ENCODE measurements around the gene ZNF892.
A peak's percentile ranks its signal among the peaks of the same experiment; 100 is the strongest.

ZNF892 gene

GRCh38 chr2:95166065-95166763, 41.1 kb upstream of the ZNF892 start:
- peak overlapping the region; percentile 94 for H2AFZ ChIP-seq (ENCODE audit: low read length)
- no peaks in the 10 kb centered on the region for H4K20me1 ChIP-seq (ENCODE audit: insufficient read depth, low read length, poor library complexity, severe bottlenecking)
- no peaks in the 10 kb centered on the region for H3K27me3 ChIP-seq (ENCODE audit: insufficient read depth, low read length, poor library complexity, severe bottlenecking)
- H3K4me2 ChIP-seq (ENCODE audit: low read depth, low read length, poor library complexity, severe bottlenecking) = peak overlapping the region; percentile 99
- no peaks in the 10 kb centered on the region for H3F3A ChIP-seq (ENCODE audit: low read depth)
- peak overlapping the region; percentile 91 for H3K4me3 ChIP-seq (ENCODE audit: low read length, poor library complexity, severe bottlenecking)
- H3K79me2 ChIP-seq (ENCODE audit: insufficient read depth, low read length) = peaks cover 28% of the 10 kb centered on the region; the same call in 1 of the 2 replicates
- peaks cover 23% of the 10 kb centered on the region for H3K4me1 ChIP-seq (ENCODE audit: insufficient read depth, low read length, poor library complexity, severe bottlenecking)
- H3K36me3 ChIP-seq (ENCODE audit: insufficient read depth, low read length) = no peaks in the 10 kb centered on the region
- H3K9me3 ChIP-seq (ENCODE audit: insufficient read depth, low read depth, low read length) = no peaks in the 10 kb centered on the region
- TF ChIP-seq EZH2phosphoT487 (IDR thresholded peaks at IDR 0.05; ENCODE audit: borderline replicate concordance) (no peak), CTCF (conservative IDR thresholded peaks at IDR 0.05; ENCODE audit: low read length) (no peak)
- H3K9ac ChIP-seq (ENCODE audit: low read depth, low read length, poor library complexity, severe bottlenecking) = peak overlapping the region; percentile 89
- H3K9me2 ChIP-seq (replicated peaks; ENCODE audit: low read depth, low read length) = no peaks in the 10 kb centered on the region

- H3K9ac ChIP-seq (ENCODE audit: low read depth, low read length, poor library complexity, severe bottlenecking) = no peak overlapping the region
- H3K4me2 ChIP-seq (ENCODE audit: low read depth, low read length, poor library complexity, severe bottlenecking) = no peak overlapping the region
- no peak overlapping the region for H3K4me3 ChIP-seq (ENCODE audit: low read length, poor library complexity, severe bottlenecking)
- no peaks in the 10 kb centered on the region for H3K36me3 ChIP-seq (ENCODE audit: insufficient read depth, low read length)
- no peak for TF ChIP-seq EZH2phosphoT487 (IDR thresholded peaks at IDR 0.05; ENCODE audit: borderline replicate concordance)
- no peak for TF ChIP-seq CTCF (conservative IDR thresholded peaks at IDR 0.05; ENCODE audit: low read length)
- no peaks in the 10 kb centered on the region for H3K27me3 ChIP-seq (ENCODE audit: insufficient read depth, low read length, poor library complexity, severe bottlenecking)
- H3K9me3 ChIP-seq (ENCODE audit: insufficient read depth, low read depth, low read length) = no peaks in the 10 kb centered on the region
- peaks cover under 1% of the 10 kb centered on the region for H3K4me1 ChIP-seq (ENCODE audit: insufficient read depth, low read length, poor library complexity, severe bottlenecking)
- H3K79me2 ChIP-seq (ENCODE audit: insufficient read depth, low read length) = no peaks in the 10 kb centered on the region
- H4K20me1 ChIP-seq (ENCODE audit: insufficient read depth, low read length, poor library complexity, severe bottlenecking) = no peaks in the 10 kb centered on the region
- H3K9me2 ChIP-seq (replicated peaks; ENCODE audit: low read depth, low read length) = no peaks in the 10 kb centered on the region
- H3F3A ChIP-seq (ENCODE audit: low read depth) = no peaks in the 10 kb centered on the region
- H2AFZ ChIP-seq (ENCODE audit: low read length) = no peak overlapping the region
Observed at GRCh38 chr2:95171902-95172301, 35.4 kb upstream of the ZNF892 start.

- H3K4me2 ChIP-seq (ENCODE audit: low read depth, low read length, poor library complexity, severe bottlenecking) = no peak overlapping the region
- TF ChIP-seq EZH2phosphoT487 (IDR thresholded peaks at IDR 0.05; ENCODE audit: borderline replicate concordance) = no peak
- H3K9ac ChIP-seq (ENCODE audit: low read depth, low read length, poor library complexity, severe bottlenecking) = no peak overlapping the region
- no peak overlapping the region for H3K4me3 ChIP-seq (ENCODE audit: low read length, poor library complexity, severe bottlenecking)
- H3K79me2 ChIP-seq (ENCODE audit: insufficient read depth, low read length) = no peaks in the 10 kb centered on the region
- no peaks in the 10 kb centered on the region for H3K9me3 ChIP-seq (ENCODE audit: insufficient read depth, low read depth, low read length)
- no peaks in the 10 kb centered on the region for H3K4me1 ChIP-seq (ENCODE audit: insufficient read depth, low read length, poor library complexity, severe bottlenecking)
- H3K36me3 ChIP-seq (ENCODE audit: insufficient read depth, low read length) = no peaks in the 10 kb centered on the region
- H3K9me2 ChIP-seq (replicated peaks; ENCODE audit: low read depth, low read length) = no peaks in the 10 kb centered on the region
- no peaks in the 10 kb centered on the region for H3K27me3 ChIP-seq (ENCODE audit: insufficient read depth, low read length, poor library complexity, severe bottlenecking)
- H2AFZ ChIP-seq (ENCODE audit: low read length) = no peak overlapping the region
- no peaks in the 10 kb centered on the region for H4K20me1 ChIP-seq (ENCODE audit: insufficient read depth, low read length, poor library complexity, severe bottlenecking)
- H3F3A ChIP-seq (ENCODE audit: low read depth) = no peaks in the 10 kb centered on the region
Observed at GRCh38 chr2:95174031-95174542, 33.2 kb upstream of the ZNF892 start.

All from Loucy (cell line).